HG03442 (cell line): ENCODE measurements around the gene GLA.

Experiments used
- ATAC-seq: cut with Tn5 transposase; IDR thresholded peaks from one replicate; pipeline ENCODE4 v1.9.1; 2021; ENCODE audit warnings: mild to moderate bottlenecking, moderate library complexity; ENCODE audit not compliant: unreplicated experiment

Gene GLA

GRCh38 chrX:101407748-101408531 is at the start of gene GLA, which contains the start of gene HNRNPH2:
TSS of gene GLA (minus strand) at chrX:101407925. CDS start at chrX:101407903, 22 bp downstream.
TSS of gene HNRNPH2 (plus strand) at chrX:101408222. CDS start at chrX:101411989, 3,767 bp downstream.
- ATAC-seq, result peak; percentile 85

GRCh38 chrX:101452056-101452455 is 44.3 kb upstream of the GLA start:
- no peak for ATAC-seq

DNA sequence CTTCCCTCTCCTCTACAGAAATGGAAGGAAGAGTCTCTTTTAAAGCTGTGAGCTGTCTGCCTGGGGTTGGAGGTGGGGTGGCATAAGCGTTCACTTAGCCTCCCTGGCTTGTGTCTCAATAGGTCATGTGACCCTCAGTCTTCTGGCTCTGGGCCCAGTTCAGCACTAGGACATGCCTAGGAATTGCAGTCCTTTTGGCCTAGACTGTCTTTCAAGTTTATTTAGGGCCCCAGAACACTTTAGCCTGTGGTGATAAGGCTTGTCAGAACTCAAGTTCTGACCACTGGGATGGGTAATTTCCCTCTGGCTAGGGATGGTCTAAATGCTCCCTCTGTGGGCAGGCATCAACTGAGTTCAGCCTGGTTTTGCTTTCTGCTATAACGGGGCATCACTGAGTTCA is 43.2 kb upstream of the GLA start:
- ATAC-seq, result no peak

GRCh38 chrX:101450085-101450484 is 42.4 kb upstream of the GLA start:
- ATAC-seq, result no peak

GRCh38 chrX:101449279-101449678 is 41.6 kb upstream of the GLA start:
- no peak for ATAC-seq

DNA sequence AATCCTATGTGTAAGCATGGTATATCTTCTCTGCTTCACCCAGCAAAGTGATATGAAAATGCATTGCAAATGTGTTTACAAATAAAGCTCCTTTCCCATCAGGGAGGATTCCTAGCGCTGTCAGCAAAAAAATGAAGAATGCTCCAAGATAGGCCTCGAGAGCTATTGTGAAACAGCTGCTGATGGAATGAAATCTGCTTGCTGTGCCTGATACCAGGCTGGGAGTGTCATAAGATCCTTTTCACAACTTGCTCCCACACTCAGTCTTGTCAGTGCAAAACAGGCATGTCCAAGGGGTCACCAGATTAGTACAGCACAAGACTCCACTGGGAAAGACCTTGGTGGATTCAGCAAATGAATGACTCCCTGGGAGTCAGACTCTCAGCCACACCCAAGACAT is 34.4 kb upstream of the GLA start:
- ATAC-seq, result no peak

DNA sequence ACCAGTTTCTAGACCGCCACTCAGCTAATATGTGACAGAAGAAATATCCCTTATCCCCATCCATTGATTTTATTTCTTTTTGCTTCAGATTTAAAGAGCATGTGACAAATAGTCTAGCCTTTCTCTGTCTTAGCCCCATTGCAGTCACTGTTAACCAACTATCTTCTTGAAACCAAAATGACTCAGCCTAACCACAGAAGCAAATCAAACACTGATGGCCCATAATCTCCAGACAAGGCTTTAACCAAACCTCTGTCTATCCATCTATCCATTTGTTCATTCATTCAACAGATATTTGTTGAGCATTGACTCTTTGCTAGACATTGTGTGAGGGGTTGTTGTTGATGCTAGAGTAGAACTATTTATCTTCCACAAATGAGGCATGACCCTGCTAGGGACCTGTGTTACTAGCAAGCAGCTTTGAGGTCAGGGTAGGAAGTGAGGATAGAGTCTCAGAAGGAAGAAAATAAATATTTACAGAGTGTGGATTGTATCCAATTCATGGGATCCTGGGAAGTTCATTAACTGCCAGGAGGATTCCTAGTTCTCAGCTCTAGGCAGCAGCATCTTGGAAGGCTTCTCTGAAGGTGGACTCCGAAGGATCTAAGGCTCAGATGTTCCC is 22.8 kb upstream of the GLA start:
- peak; percentile 95 for ATAC-seq

GRCh38 chrX:101429934-101430333 is 22.2 kb upstream of the GLA start:
- ATAC-seq, result peak; percentile 60

DNA sequence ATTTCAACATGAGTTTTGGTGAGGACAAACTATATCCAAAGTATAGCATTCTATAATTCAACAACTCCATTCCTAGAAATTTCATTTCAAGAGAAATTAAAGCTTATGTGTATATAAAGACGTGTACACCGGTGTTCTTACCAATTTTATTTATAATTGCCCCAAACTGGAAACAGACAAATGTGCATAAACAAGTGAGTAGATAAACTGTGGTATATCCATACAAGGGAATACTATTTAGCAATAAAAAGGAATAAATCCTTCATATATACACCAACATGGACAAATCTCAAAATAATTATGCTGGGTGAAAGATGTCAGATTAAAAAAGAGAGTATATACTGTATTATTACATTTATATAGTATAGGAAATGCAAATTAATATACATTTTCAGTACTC is 20.2 kb upstream of the GLA start:
- no peak for ATAC-seq

- no peak for ATAC-seq
Measured at GRCh38 chrX:101419489-101419888, 11.8 kb upstream of the GLA start.

DNA sequence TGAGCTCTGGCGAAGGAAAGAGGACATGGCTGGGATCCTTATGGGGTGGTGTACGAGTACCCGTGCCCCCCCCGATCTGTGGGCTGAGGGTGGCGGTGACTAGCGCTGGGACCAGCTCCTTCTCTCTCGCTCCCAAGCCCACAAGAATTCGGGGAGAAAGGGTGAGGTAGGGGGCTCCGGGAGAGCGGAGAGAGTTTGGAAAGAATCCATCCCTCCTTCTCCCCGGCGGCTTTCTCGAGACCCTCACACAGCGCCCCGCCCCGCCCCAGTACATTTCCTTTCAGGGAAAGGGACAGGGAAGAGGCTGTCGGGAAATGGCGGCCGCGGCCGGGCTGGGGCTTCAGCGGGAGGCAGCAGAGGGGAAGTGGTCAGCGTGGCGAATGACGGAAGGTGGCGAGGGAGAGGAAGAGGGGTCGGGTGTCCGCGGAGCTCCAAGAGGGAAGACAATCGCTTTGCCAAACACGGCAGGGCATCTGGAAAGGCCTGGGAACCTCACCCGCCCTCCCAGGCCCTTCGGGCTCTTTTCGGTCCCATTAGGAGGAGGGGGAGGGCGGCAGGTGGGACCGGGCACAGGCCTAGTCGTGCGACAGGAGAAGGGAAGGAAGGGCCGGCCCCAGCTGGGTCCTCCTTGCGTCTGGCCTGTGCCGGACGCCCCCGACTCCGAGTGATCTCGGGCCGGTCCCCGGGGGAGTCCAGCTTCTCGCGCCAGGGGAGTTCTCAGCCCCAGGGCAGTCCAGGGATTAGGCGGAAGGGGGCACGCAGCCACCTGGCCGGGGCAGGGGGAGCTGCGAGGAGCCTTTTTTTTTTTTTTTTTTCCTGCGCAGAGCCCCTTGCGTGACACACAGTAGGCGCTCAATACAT is 10.5 kb upstream of the GLA start:
- ATAC-seq, result peak; percentile 39

DNA sequence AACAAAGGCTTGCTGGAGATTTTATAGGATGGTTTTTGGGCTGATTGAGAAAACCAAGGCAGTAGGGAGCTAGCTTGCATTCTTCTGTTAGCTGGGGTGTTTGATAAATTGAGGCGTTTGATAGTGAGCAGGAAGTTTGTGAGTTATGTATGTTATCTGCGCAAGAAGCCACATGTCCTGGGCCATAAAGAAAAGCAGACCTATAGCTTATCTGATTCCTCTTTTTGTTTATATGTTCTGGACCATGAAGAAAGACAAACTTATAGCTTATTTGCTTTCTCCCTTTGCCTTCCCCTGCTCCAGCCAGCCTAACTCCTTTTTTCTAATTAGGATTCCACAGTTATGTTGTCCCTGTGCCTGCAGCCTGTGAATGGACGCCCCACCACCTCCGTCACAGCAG is 9.5 kb upstream of the GLA start:
- no peak for ATAC-seq

- no peak for ATAC-seq
Measured at GRCh38 chrX:101416691-101417090, 9.0 kb upstream of the GLA start.

- peak; percentile 49 for ATAC-seq
Measured at GRCh38 chrX:101415180-101416145, 7.7 kb upstream of the GLA start.

GRCh38 chrX:101411984-101412383 is 4.3 kb upstream of the GLA start:
- no peak for ATAC-seq

GRCh38 chrX:101410461-101410860 is 2.7 kb upstream of the GLA start:
- ATAC-seq, result no peak

GRCh38 chrX:101409043-101409442 is 1.3 kb upstream of the GLA start:
- no peak for ATAC-seq

GRCh38 chrX:101408532-101408841 is 762 bp upstream of the GLA start:
- ATAC-seq, result no peak

- no peak for ATAC-seq
Measured at GRCh38 chrX:101407167-101407747, 468 bp downstream of the GLA start.

GRCh38 chrX:101399825-101400224 is 7.9 kb downstream of the GLA start:
- ATAC-seq, result no peak
